GM19023 (cell line): Measurements from ENCODE around the gene GPR78.

Experiments
- ATAC-seq: cut with Tn5 transposase; IDR thresholded peaks from one replicate; pipeline ENCODE4 v1.9.1; 2021; ENCODE audit warnings: mild to moderate bottlenecking, moderate library complexity; ENCODE audit not compliant: unreplicated experiment

GPR78 gene

GRCh38 chr4:8585186-8585585 lies 5.0 kb downstream of the GPR78 start:
- no peak for ATAC-seq

GRCh38 chr4:8585721-8586212 lies 5.6 kb downstream of the GPR78 start:
- no peak for ATAC-seq

- ATAC-seq = no peak
These were observed 6.1 kb downstream of the GPR78 start for GRCh38 chr4:8586246-8586645.

GRCh38 chr4:8586671-8587468 lies 6.7 kb downstream of the GPR78 start:
- no peak for ATAC-seq

DNA sequence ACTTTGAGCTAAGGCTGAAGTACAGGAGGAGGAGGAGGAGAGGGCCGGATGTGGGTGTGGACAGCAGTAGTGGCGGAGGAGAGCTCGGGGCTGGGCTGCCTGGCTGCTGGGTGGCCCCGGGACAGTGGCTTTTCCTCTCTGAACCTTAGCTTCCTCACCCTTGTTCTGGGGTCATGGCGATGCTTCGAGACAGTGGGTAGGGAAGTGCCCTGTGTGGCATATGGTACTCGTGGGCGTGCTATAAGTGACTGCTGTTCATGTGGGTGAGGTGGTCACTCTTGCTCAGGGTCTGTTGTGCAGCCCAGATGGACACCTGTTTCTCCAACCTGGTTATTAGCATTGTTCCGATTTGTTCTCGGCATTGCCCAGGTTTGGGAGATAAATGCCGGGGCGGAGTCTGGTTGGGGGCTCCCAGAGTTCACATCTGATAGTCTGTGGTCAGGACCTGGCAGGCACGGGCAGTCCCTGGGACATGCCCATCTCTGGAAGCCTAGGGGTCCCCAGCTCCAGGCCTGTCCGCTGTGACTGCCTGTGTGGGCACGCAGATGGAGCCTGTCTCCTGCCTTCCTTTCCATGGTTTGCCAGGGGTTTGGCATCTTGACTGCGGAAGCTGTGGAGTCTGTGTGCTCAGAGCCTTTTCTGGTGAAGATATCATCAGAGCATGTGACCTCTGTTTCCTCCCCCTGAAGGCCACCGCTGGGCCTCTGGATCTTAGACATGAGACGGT lies 7.4 kb downstream of the GPR78 start:
- ATAC-seq = no peak

- ATAC-seq = no peak
These were observed 7.9 kb downstream of the GPR78 start for GRCh38 chr4:8588196-8588470.

- no peak for ATAC-seq
These were observed 9.1 kb downstream of the GPR78 start for GRCh38 chr4:8589336-8589735.

DNA sequence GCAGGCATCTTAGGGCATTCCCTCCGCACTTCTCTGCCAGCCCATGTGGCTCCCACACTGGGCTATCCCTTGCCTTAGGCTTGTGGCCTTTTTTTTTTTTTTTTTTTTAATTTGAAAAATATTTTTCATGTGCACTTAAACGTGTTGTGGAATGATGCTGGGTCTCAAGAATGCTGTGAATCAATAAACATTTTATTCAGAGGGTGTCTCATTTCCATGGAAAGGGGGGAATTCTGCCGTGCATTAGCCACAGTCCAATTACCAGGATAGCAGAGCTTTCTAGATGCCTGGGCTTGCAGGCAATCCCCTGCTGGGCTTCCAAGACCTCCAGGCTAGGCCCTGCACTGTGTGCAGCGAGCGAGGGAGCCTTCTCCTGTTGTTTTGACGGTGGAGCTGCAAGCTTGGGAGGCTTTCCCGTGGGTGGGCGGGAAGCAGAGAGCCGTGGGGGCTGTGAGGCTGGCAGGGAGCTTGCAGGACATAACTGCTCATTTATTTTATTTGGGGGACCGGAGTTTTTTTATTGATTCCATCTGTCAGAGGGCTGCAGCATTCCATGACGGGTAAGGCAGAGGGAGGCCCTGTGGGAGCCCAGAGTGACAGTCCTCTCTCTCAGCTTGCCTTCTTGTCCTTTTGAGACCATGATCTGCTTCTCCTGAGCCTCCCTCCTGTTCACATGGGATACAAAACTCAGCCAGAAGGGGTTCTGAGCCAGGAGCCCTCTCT lies 9.8 kb downstream of the GPR78 start:
- no peak for ATAC-seq

- ATAC-seq = no peak
These were observed 10.3 kb downstream of the GPR78 start for GRCh38 chr4:8590546-8590880.

GRCh38 chr4:8591114-8591513 lies 10.9 kb downstream of the GPR78 start:
- no peak for ATAC-seq

- no peak for ATAC-seq
These were observed 11.6 kb downstream of the GPR78 start for GRCh38 chr4:8591626-8592365.

DNA sequence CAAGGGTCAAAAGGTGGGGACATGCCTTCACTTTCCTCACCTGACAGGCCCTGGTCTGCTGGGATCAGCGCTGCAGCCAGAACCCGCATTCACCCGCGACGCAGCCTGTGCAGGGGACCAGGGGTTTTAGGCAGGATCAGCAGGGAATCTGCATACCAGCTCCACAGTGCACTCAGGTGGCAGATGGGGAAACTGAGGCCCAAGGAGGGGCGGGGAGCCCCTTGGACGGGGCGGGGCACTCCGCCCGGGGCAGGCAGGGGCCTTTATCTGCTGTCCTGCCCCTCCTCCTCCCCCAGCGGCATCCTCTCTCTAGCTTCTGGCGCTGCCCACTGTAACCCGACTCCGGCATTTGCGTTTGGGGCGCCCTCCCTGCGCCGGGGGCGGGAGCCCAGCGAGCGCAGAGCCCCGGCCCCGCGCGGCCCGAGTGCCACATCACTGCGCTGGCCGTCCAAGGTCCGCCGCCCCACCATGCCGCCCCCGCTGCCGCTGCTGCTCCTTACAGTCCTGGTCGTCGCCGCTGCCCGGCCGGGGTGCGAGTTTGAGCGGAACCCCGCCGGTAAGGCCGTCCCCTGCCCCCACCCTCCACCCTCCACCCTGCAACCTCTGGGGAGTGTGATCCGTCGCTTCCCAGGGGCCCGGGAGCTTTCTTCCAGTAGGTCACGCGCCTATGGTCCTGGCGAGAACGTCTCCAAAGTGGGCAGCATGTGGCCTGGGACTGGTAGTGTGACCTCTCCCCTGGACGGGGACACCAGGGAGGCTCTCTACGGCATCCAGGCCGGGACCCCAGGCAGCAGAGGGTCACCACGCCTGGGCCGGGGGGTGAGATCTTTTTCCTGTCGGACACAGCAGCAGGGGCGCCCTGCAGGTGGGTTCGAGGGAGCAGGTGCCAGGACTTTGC lies 12.4 kb downstream of the GPR78 start, which contains the start of gene CPZ:
TSS of gene CPZ (plus strand) at position 400 of the 898 bp plus-strand sequence. CDS start at position 469, 69 bp downstream.
- ATAC-seq = no peak

DNA sequence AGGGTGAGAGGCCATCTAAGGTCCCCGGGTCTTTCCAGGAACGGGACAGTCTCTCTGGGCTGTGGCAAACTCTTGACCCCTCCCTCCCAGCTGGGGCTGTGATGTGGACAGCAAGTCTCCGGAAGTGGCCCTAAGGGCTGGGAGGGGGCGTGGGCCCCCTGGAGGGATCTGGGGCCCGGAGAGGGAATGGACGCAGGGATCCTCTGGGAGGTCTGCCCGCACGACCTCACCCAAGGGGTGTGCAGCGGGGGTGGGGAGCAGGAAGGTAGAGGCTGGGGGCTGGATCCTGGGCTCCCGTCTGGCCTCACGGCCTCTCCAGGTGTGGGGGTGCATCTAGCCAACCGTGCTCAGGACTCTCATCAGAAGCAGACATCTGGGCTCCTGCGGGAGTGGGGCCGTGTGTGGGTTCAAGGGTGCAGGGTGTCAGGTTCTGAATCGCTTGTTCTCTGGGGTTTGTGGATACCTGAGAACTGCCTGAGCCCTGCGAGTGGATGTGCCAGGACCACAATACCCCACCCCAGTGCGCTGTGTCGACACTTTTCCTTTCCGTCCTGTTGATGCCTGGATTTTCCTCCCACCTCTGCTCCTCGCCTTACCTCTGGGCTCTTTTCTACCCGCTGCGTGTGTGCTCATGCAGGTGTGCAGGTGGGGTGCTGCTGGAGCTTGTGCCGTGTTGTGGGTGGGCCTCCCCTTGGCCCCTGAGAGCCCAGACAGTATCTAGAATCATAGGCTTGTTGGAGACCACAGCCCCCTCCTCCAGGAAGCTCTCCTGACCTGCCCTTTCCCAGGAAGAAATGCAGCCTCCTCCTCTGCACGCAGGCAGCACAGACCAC lies 13.3 kb downstream of the GPR78 start:
- ATAC-seq = no peak

GRCh38 chr4:8594097-8595038 lies 14.2 kb downstream of the GPR78 start:
- peak; percentile 67 for ATAC-seq

DNA sequence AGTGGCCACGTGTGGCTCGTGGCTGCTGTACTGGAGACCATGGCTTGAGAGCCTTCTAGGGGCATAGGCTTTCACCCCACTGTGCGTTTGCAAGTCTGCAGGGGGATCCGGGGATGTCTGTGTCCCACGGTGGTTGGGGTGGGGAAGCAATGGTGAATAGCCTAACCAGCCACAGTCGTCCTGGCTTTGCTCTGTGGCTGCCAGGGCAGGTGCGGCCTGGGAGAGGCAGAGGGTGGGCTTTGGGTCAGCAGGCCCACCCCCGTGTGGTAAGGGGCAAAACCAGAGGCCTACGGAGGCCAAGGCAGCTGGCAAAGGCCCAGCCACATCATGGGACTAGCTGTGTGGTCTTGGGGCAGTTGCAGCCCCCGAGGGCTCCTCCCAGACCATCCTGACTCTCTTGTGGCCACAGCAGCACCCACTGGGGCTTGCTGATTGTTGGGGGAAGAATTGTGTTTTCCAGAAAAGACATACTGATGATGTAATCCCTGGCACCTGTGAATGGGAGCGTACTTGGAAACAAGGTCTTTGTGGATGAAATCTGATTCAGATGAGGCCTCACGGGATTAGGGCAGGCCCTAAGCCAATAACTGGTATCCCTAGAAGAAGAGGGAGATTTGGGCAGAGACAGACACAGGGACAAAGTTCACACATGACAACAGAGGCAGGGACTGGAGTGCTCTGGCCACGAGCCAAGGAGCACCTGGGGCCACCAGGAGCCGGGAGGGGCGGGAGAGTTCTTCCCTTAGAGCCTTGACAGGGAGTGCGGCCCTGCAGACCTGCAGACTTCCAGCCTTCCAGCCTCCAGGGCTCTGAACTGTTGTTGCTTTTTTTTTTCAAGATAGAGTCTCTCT lies 15.3 kb downstream of the GPR78 start:
- no peak for ATAC-seq

DNA sequence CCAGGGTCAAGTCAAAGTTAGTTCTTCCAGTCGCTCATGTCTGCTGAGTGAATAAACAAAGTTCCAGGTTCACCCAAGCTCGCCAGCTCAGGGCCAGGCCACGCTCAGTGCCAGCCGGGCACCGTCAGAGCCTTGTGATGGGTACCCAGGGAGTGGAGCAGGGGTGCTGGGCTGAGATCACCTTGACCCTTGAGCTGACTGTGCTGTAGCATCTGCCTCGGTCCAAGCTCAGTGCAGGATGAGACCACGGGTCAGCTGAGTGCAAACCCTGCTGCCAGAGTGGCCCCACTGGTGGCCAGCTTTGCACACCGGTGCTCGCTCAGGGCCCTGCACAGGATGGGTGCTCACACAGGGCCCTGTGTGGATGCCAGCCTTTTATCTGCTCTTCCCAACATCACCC lies 16.7 kb downstream of the GPR78 start:
- ATAC-seq = no peak

DNA sequence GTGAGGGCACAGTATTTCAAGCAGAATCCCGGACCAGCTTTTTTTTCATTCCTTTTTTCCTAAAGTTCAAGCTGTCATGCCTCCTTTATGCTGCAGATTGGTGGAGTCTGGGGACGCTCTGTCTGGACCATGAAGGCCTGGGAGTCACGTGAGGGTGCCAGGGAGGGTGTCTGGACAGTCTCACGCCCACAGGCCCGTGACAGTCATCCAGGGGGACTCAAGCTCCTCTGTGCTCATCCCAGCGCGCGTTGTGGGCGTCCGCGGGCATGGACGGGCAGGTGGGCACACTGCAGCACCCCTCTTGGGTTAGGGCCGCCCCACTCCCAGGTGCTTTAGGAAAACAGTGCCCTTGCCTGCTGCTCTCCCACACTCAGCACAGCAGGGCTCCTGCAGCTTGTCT lies 17.1 kb downstream of the GPR78 start:
- ATAC-seq = no peak
